Progenitor cell of endocrine pancreas (in vitro differentiated cells): ENCODE measurements around the gene CEP68. TPM values are rescaled to one million over a fixed set of nuclear protein-coding genes. Genes with fewer than 3 reads are reported as not detected.

Experiments
- DNase-seq: peaks from one replicate; pipeline ENCODE4 v3.0.0; 2021; ENCODE audit warnings: low spot score; ENCODE audit not compliant: unreplicated experiment
- H3K27ac Mint-ChIP-seq: 2 replicates; pipeline ENCODE4 v1.8.0; 2021; ENCODE audit warnings: mild to moderate bottlenecking, moderate library complexity, mixed read lengths
- H3K27me3 Mint-ChIP-seq: 2 replicates; pipeline ENCODE4 v1.8.0; 2021; ENCODE audit warnings: mixed read lengths
- H3K36me3 Mint-ChIP-seq: 2 replicates; pipeline ENCODE4 v1.8.0; 2022; ENCODE audit warnings: mixed read lengths; ENCODE audit not compliant: insufficient read depth
- H3K4me1 Mint-ChIP-seq: 2 replicates; pipeline ENCODE4 v1.8.0; 2021; ENCODE audit warnings: low read depth, mixed read lengths
- H3K4me3 Mint-ChIP-seq: 2 replicates; pipeline ENCODE4 v1.8.0; 2021; ENCODE audit warnings: low read depth, mild to moderate bottlenecking, moderate library complexity, mixed read lengths
- H3K9me3 Mint-ChIP-seq: 2 replicates; pipeline ENCODE4 v1.8.0; 2021; ENCODE audit warnings: low read depth, mixed read lengths
- CTCF ChIP-seq: fragments of 200-600 bp; sonication (generic); IDR thresholded peaks from one replicate; pipeline ENCODE4 v1.5.0; 2021; ENCODE audit warnings: antibody characterized with exemption, mild to moderate bottlenecking; ENCODE audit not compliant: unreplicated experiment
- total RNA-seq: library from RNA; stranded (reverse); gene quantifications from 2 replicates; pipeline ENCODE4 v1.2.1, GENCODE V29; 2021

Gene CEP68
- total RNA-seq, 1 donor from 2014 or later: 22.0 TPM

- no peak for TF ChIP-seq CTCF
- no peaks in the 10 kb centered on the region for H3K27me3 Mint-ChIP-seq
Observed at GRCh38 chr2:65070172-65070830, 14.1 kb downstream of the CEP68 start.

GRCh38 chr2:65070856-65071255, 14.6 kb downstream of the CEP68 start:
- Mint-ChIP-seq H3K27me3 (no peaks in the 10 kb centered on the region), H3K4me3 (no peak overlapping the region), H3K36me3 (peaks cover 10% of the 10 kb centered on the region), H3K9me3 (no peaks in the 10 kb centered on the region), H3K4me1 (peaks cover 4% of the 10 kb centered on the region), H3K27ac (peak overlapping the region; percentile 79)
- DNase-seq: no peak
- no peak for TF ChIP-seq CTCF

More at GRCh38 chr2:65070172-65070830, 14.1 kb downstream of the CEP68 start:
- H3K4me1 Mint-ChIP-seq: no peaks in the 10 kb centered on the region
- no peak for DNase-seq
- no peaks in the 10 kb centered on the region for H3K9me3 Mint-ChIP-seq
- peak overlapping the region; percentile 80 for H3K27ac Mint-ChIP-seq
- H3K36me3 Mint-ChIP-seq: peaks cover 10% of the 10 kb centered on the region
- H3K4me3 Mint-ChIP-seq: no peak overlapping the region

- TF ChIP-seq CTCF: peak; percentile 24
- Mint-ChIP-seq H3K27me3 (no peaks in the 10 kb centered on the region), H3K9me3 (no peaks in the 10 kb centered on the region), H3K27ac (no peak overlapping the region), H3K4me3 (no peak overlapping the region), H3K36me3 (peaks cover 10% of the 10 kb centered on the region), H3K4me1 (peaks cover 6% of the 10 kb centered on the region)
- no peak for DNase-seq
Observed at GRCh38 chr2:65071499-65072180, 15.4 kb downstream of the CEP68 start.

- Mint-ChIP-seq H3K4me3 (no peak overlapping the region), H3K27ac (no peak overlapping the region), H3K36me3 (peaks cover 12% of the 10 kb centered on the region), H3K9me3 (no peaks in the 10 kb centered on the region), H3K27me3 (no peaks in the 10 kb centered on the region), H3K4me1 (peaks cover 6% of the 10 kb centered on the region)
- DNase-seq: no peak
- no peak for TF ChIP-seq CTCF
Observed at GRCh38 chr2:65072181-65072970, 16.2 kb downstream of the CEP68 start.

- no peaks in the 10 kb centered on the region for H3K27me3 Mint-ChIP-seq
- peaks cover 6% of the 10 kb centered on the region for H3K4me1 Mint-ChIP-seq
- DNase-seq: no peak
- no peaks in the 10 kb centered on the region for H3K9me3 Mint-ChIP-seq
- no peak overlapping the region for H3K4me3 Mint-ChIP-seq
- peaks cover 12% of the 10 kb centered on the region for H3K36me3 Mint-ChIP-seq
- H3K27ac Mint-ChIP-seq: no peak overlapping the region
- TF ChIP-seq CTCF: no peak
Observed at GRCh38 chr2:65073879-65074565, 17.8 kb downstream of the CEP68 start.
